ENCODE measurements around the gene PPP1R7. TPM values are rescaled to one million over a fixed set of nuclear protein-coding genes. Genes with fewer than 3 reads are reported as not detected.
"Not testable (repeated sequence)": the region's sequence is repeated elsewhere in the genome, so short reads cannot be mapped to it uniquely, and the experiment has no call there.

The PPP1R7 gene
- total RNA-seq, result 100 to 1,000 TPM in 1 of 2 donors, 10 to 100 TPM in 1; 54.8 to 109 TPM

- peaks cover 4% of the 10 kb centered on the region for H3K36me3 Mint-ChIP-seq
- H3K4me1 Mint-ChIP-seq (ENCODE audit: low read depth in 2 of 2), result peaks cover 37 to 38% of the 10 kb centered on the region in 2 donors
- H3K9me3 Mint-ChIP-seq, result no peaks in the 10 kb centered on the region
- H3K27ac Mint-ChIP-seq, result peak within 1 kb of the TSS; percentile 68 to 84
- peak within 1 kb of the TSS; percentile 92 for H3K4me3 Mint-ChIP-seq
- DNase-seq (ENCODE audit: low spot score) (peak; percentile 94), ATAC-seq (peak; percentile 90 to 93)
- no peaks in the 10 kb centered on the region for H3K27me3 Mint-ChIP-seq
These were observed at the start of gene PPP1R7 for GRCh38 chr2:241149925-241150659. Gene PPP1R7, plus strand, starts transcription at chr2:241150467. Its CDS starts 29 bp downstream, at chr2:241150496.

- Mint-ChIP-seq H3K27ac (peak within 1 kb of the TSS; percentile 95), H3K4me3 (peak within 1 kb of the TSS; percentile 97), H3K4me1 (ENCODE audit: low read depth in 2 of 2) (peaks cover 23 to 32% of the 10 kb centered on the region in 2 donors), H3K9me3 (no peaks in the 10 kb centered on the region), H3K36me3 (peaks cover 12% of the 10 kb centered on the region), H3K27me3 (no peaks in the 10 kb centered on the region)
- DNase-seq (ENCODE audit: low spot score), result peak; percentile 92
- ATAC-seq, result peak; percentile 99
These were observed 47.9 kb upstream of the PPP1R7 start, which contains the start of gene MTERF4 for GRCh38 chr2:241102239-241102803. Gene MTERF4, minus strand, starts transcription at chr2:241102287. Its CDS starts 14 bp downstream, at chr2:241102273.

- H3K4me1 Mint-ChIP-seq (ENCODE audit: low read depth in 2 of 2), result peaks cover 26 to 27% of the 10 kb centered on the region in 2 donors
- H3K36me3 Mint-ChIP-seq, result peaks cover 7% of the 10 kb centered on the region
- DNase-seq (ENCODE audit: low spot score), result no peak
- H3K4me3 Mint-ChIP-seq, result peak overlapping the region; percentile 97
- no peak for ATAC-seq
- no peaks in the 10 kb centered on the region for H3K9me3 Mint-ChIP-seq
- peak overlapping the region; percentile 95 for H3K27ac Mint-ChIP-seq
- H3K27me3 Mint-ChIP-seq, result no peaks in the 10 kb centered on the region
These were observed 47.1 kb upstream of the PPP1R7 start for GRCh38 chr2:241103176-241103595.

GRCh38 chr2:241104611-241105010, 45.7 kb upstream of the PPP1R7 start:
- H3K36me3 Mint-ChIP-seq; DNase-seq (ENCODE audit: low spot score); H3K27me3 Mint-ChIP-seq; H3K9me3 Mint-ChIP-seq; H3K4me3 Mint-ChIP-seq; H3K27ac Mint-ChIP-seq; ATAC-seq: not testable (repeated sequence)
- peaks cover 25 to 27% of the 10 kb centered on the region in 2 donors for H3K4me1 Mint-ChIP-seq (ENCODE audit: low read depth in 2 of 2)

GRCh38 chr2:241105641-241106040, 44.6 kb upstream of the PPP1R7 start:
- Mint-ChIP-seq H3K36me3 (no peaks in the 10 kb centered on the region), H3K27me3 (no peaks in the 10 kb centered on the region), H3K4me1 (ENCODE audit: low read depth in 2 of 2) (peaks cover 24 to 25% of the 10 kb centered on the region in 2 donors), H3K4me3 (no peak overlapping the region), H3K9me3 (no peaks in the 10 kb centered on the region), H3K27ac (no peak overlapping the region)
- no peak for DNase-seq (ENCODE audit: low spot score)
- ATAC-seq, result no peak

- no peaks in the 10 kb centered on the region for H3K36me3 Mint-ChIP-seq
- ATAC-seq (no peak), DNase-seq (ENCODE audit: low spot score) (no peak)
- no peak overlapping the region for H3K4me3 Mint-ChIP-seq
- peaks cover 18 to 23% of the 10 kb centered on the region in 2 donors for H3K4me1 Mint-ChIP-seq (ENCODE audit: low read depth in 2 of 2)
- no peak overlapping the region for H3K27ac Mint-ChIP-seq
- no peaks in the 10 kb centered on the region for H3K9me3 Mint-ChIP-seq
- H3K27me3 Mint-ChIP-seq, result no peaks in the 10 kb centered on the region
These were observed 43.1 kb upstream of the PPP1R7 start for GRCh38 chr2:241107031-241107783.

GRCh38 chr2:241108271-241109209, 41.7 kb upstream of the PPP1R7 start:
- DNase-seq (ENCODE audit: low spot score) (no peak), ATAC-seq (no peak)
- Mint-ChIP-seq H3K27me3 (no peaks in the 10 kb centered on the region), H3K27ac (peak overlapping the region; percentile 31 to 50), H3K9me3 (no peaks in the 10 kb centered on the region), H3K4me1 (ENCODE audit: low read depth in 2 of 2) (peaks cover 8 to 23% of the 10 kb centered on the region in 2 donors), H3K4me3 (peak overlapping the region; percentile 36), H3K36me3 (no peaks in the 10 kb centered on the region)

GRCh38 chr2:241109210-241110088, 40.8 kb upstream of the PPP1R7 start:
- Mint-ChIP-seq H3K36me3 (peaks cover 1% of the 10 kb centered on the region), H3K27ac (peak overlapping the region; percentile 31 to 59), H3K27me3 (no peaks in the 10 kb centered on the region), H3K4me1 (ENCODE audit: low read depth in 2 of 2) (peaks cover 8 to 23% of the 10 kb centered on the region in 2 donors), H3K9me3 (no peaks in the 10 kb centered on the region), H3K4me3 (peak overlapping the region; percentile 36)
- ATAC-seq (no peak), DNase-seq (ENCODE audit: low spot score) (no peak)

- H3K4me1 Mint-ChIP-seq (ENCODE audit: low read depth in 2 of 2), result peaks cover 8 to 23% of the 10 kb centered on the region in 2 donors
- no peaks in the 10 kb centered on the region for H3K9me3 Mint-ChIP-seq
- H3K36me3 Mint-ChIP-seq, result peaks cover 6% of the 10 kb centered on the region
- ATAC-seq, result no peak
- H3K27me3 Mint-ChIP-seq, result no peaks in the 10 kb centered on the region
- H3K4me3 Mint-ChIP-seq, result no peak overlapping the region
- H3K27ac Mint-ChIP-seq, result peak overlapping the region in 1 of 2 donors; percentile 59
- no peak for DNase-seq (ENCODE audit: low spot score)
These were observed 40.1 kb upstream of the PPP1R7 start for GRCh38 chr2:241110089-241110606.

- ATAC-seq (no peak), DNase-seq (ENCODE audit: low spot score) (no peak)
- H3K27ac Mint-ChIP-seq, result no peak overlapping the region
- no peaks in the 10 kb centered on the region for H3K27me3 Mint-ChIP-seq
- H3K36me3 Mint-ChIP-seq, result peaks cover 6% of the 10 kb centered on the region
- no peaks in the 10 kb centered on the region for H3K9me3 Mint-ChIP-seq
- peaks cover 8 to 23% of the 10 kb centered on the region in 2 donors for H3K4me1 Mint-ChIP-seq (ENCODE audit: low read depth in 2 of 2)
- H3K4me3 Mint-ChIP-seq, result no peak overlapping the region
These were observed 39.4 kb upstream of the PPP1R7 start for GRCh38 chr2:241110607-241111439.

GRCh38 chr2:241111440-241111805, 38.8 kb upstream of the PPP1R7 start:
- H3K4me1 Mint-ChIP-seq (ENCODE audit: low read depth in 2 of 2), result peaks cover 8 to 23% of the 10 kb centered on the region in 2 donors
- H3K36me3 Mint-ChIP-seq, result peaks cover 7% of the 10 kb centered on the region
- H3K27ac Mint-ChIP-seq, result peak overlapping the region in 1 of 2 donors; percentile 73
- H3K4me3 Mint-ChIP-seq, result no peak overlapping the region
- H3K9me3 Mint-ChIP-seq, result no peaks in the 10 kb centered on the region
- H3K27me3 Mint-ChIP-seq, result no peaks in the 10 kb centered on the region
- DNase-seq (ENCODE audit: low spot score) (no peak), ATAC-seq (no peak)

All from natural killer cell treated with Interleukin-12 subunit alpha and Interleukin-12 subunit beta and Interleukin-15 and Interleukin-18, amount 100 ng/mL, for 72 hours (primary cell).